MM.1S (cell line): ENCODE measurements around the gene CITED4.
A peak's percentile ranks its signal among the peaks of the same experiment; 100 is the strongest.

Source experiments
- DNase-seq: peaks from one replicate; pipeline ENCODE4 v3.0.0-alpha.2; 2015
- H2AFZ ChIP-seq: fragments of 300-600 bp; sonication (generic); 2 replicates; pipeline ENCODE4 v1.6.0; 2016; ENCODE audit warnings: antibody characterized with exemption, low read length
- H3F3A ChIP-seq: fragments of 300-600 bp; sonication (generic); 2 replicates; pipeline ENCODE4 v1.6.1; 2016; ENCODE audit warnings: mild to moderate bottlenecking, antibody characterized with exemption, low read length, moderate library complexity, mixed read lengths; ENCODE audit not compliant: insufficient read depth
- H3K27ac ChIP-seq: fragments of 300-600 bp; sonication (generic); 2 replicates; pipeline ENCODE4 v1.5.1; 2016; ENCODE audit warnings: mild to moderate bottlenecking, low read length
- H3K27me3 ChIP-seq: fragments of 300-600 bp; sonication (generic); replicated peaks from 2 replicates; pipeline ENCODE4 v1.6.0; 2016; ENCODE audit warnings: low read length; ENCODE audit not compliant: insufficient read depth
- H3K36me3 ChIP-seq: fragments of 300-600 bp; sonication (generic); replicated peaks from 2 replicates; pipeline ENCODE4 v1.6.1; 2016; ENCODE audit warnings: mild to moderate bottlenecking, low read length, mixed read lengths; ENCODE audit not compliant: insufficient read depth
- H3K4me1 ChIP-seq: fragments of 300-600 bp; sonication (generic); 2 replicates; pipeline ENCODE4 v1.6.1; 2016; ENCODE audit warnings: low read length, mixed read lengths
- H3K4me2 ChIP-seq: fragments of 300-600 bp; sonication (generic); 2 replicates; pipeline ENCODE4 v1.6.0; 2016; ENCODE audit warnings: low read depth, low read length
- H3K4me3 ChIP-seq: fragments of 300-600 bp; sonication (generic); 2 replicates; pipeline ENCODE4 v1.5.1; 2016; ENCODE audit warnings: low read length, mixed read lengths
- H3K79me2 ChIP-seq: fragments of 300-600 bp; sonication (generic); 2 replicates; pipeline ENCODE4 v1.6.1; 2016; ENCODE audit warnings: mixed run types, low read length, mixed read lengths
- H3K9ac ChIP-seq: fragments of 300-600 bp; sonication (generic); 2 replicates; pipeline ENCODE4 v1.6.1; 2016; ENCODE audit warnings: low read length, mixed read lengths
- H3K9me2 ChIP-seq: fragments of 300-600 bp; sonication (generic); replicated peaks from 2 replicates; pipeline ENCODE4 v1.6.1; 2016; ENCODE audit warnings: mild to moderate bottlenecking, low read length, mixed read lengths; ENCODE audit not compliant: insufficient read depth
- H3K9me3 ChIP-seq: fragments of 300-600 bp; sonication (generic); replicated peaks from 2 replicates; pipeline ENCODE4 v1.6.1; 2016; ENCODE audit warnings: mild to moderate bottlenecking, low read length, mixed read lengths; ENCODE audit not compliant: insufficient read depth
- H4K20me1 ChIP-seq: fragments of 300-600 bp; sonication (generic); 2 replicates; pipeline ENCODE4 v1.6.1; 2016; ENCODE audit warnings: mild to moderate bottlenecking, low read length, moderate library complexity, mixed read lengths; ENCODE audit not compliant: insufficient read depth
- CTCF ChIP-seq: fragments of 300-600 bp; sonication (generic); IDR thresholded peaks from 2 replicates; pipeline ENCODE4 v1.5.1; 2016; ENCODE audit warnings: antibody characterized with exemption, low read length, mixed read lengths
- EZH2 ChIP-seq: fragments of 300-600 bp; sonication (generic); optimal IDR thresholded peaks from 2 replicates; pipeline ENCODE3; 2017; ENCODE audit warnings: low read depth, mild to moderate bottlenecking, antibody characterized with exemption, low read length, mixed read lengths
- EZH2phosphoT487 ChIP-seq: fragments of 300-600 bp; sonication (generic); IDR thresholded peaks from 2 replicates; pipeline ENCODE4 v1.6.1; 2018; ENCODE audit warnings: antibody characterized with exemption, low read length

CITED4 gene

GRCh38 chr1:40853113-40853884, 8.9 kb downstream of the CITED4 start:
- H3K79me2 ChIP-seq: no peaks in the 10 kb centered on the region
- H3K9me3 ChIP-seq: no peaks in the 10 kb centered on the region
- H3K4me1 ChIP-seq: no peaks in the 10 kb centered on the region
- no peak overlapping the region for H3K4me2 ChIP-seq
- H3K9ac ChIP-seq: no peak overlapping the region
- no peaks in the 10 kb centered on the region for H3K27me3 ChIP-seq
- no peaks in the 10 kb centered on the region for H3K36me3 ChIP-seq
- no peak overlapping the region for H3K27ac ChIP-seq
- H2AFZ ChIP-seq: no peak overlapping the region
- DNase-seq: no peak
- no peaks in the 10 kb centered on the region for H4K20me1 ChIP-seq
- H3F3A ChIP-seq: no peaks in the 10 kb centered on the region
- no peak overlapping the region for H3K4me3 ChIP-seq
- no peaks in the 10 kb centered on the region for H3K9me2 ChIP-seq
- TF ChIP-seq EZH2 (no peak), CTCF (no peak), EZH2phosphoT487 (no peak)

- TF ChIP-seq EZH2 (no peak), CTCF (no peak), EZH2phosphoT487 (no peak)
Measured at GRCh38 chr1:40851643-40852042, 10.5 kb downstream of the CITED4 start.

GRCh38 chr1:40849801-40850592, 12.2 kb downstream of the CITED4 start:
- Histone ChIP-seq H3K27ac (no peak overlapping the region), H2AFZ (peak overlapping the region; percentile 68), H3K4me3 (no peak overlapping the region), H3K36me3 (no peaks in the 10 kb centered on the region), H3K9me2 (no peaks in the 10 kb centered on the region), H3K79me2 (no peaks in the 10 kb centered on the region), H3F3A (no peaks in the 10 kb centered on the region), H3K9me3 (no peaks in the 10 kb centered on the region), H4K20me1 (no peaks in the 10 kb centered on the region), H3K4me2 (peak overlapping the region; percentile 25; the same call in 1 of the 2 replicates), H3K27me3 (no peaks in the 10 kb centered on the region), H3K9ac (no peak overlapping the region), H3K4me1 (no peaks in the 10 kb centered on the region)
- DNase-seq: peak; percentile 68
- no peak for TF ChIP-seq EZH2
- peak; percentile 88 for TF ChIP-seq CTCF

More at GRCh38 chr1:40851643-40852042, 10.5 kb downstream of the CITED4 start:
- Histone ChIP-seq H3K9ac (no peak overlapping the region), H2AFZ (no peak overlapping the region), H3K79me2 (no peaks in the 10 kb centered on the region), H4K20me1 (no peaks in the 10 kb centered on the region), H3K4me2 (no peak overlapping the region), H3K9me3 (no peaks in the 10 kb centered on the region), H3F3A (no peaks in the 10 kb centered on the region), H3K27me3 (no peaks in the 10 kb centered on the region), H3K4me1 (no peaks in the 10 kb centered on the region), H3K27ac (no peak overlapping the region), H3K36me3 (no peaks in the 10 kb centered on the region), H3K4me3 (no peak overlapping the region), H3K9me2 (no peaks in the 10 kb centered on the region)
- DNase-seq: no peak
